Immature natural killer cell (primary cell): ENCODE measurements around the gene NDST1. TPM values are rescaled to one million over a fixed set of nuclear protein-coding genes. Genes with fewer than 3 reads are reported as not detected.

Experiments
- DNase-seq, 3 donors: peaks; one replicate each; pipeline ENCODE4 v3.0.0; 2022; ENCODE audit warnings: mixed read lengths in 1 of 3
- H3K27ac Mint-ChIP-seq, 6 donors: one replicate each; pipeline ENCODE4 v1.8.0; 2020; ENCODE audit warnings: mixed read lengths in 6 of 6, mild to moderate bottlenecking in 5 of 6, inconsistent platforms in 4 of 6, moderate library complexity in 3 of 6
- H3K27me3 Mint-ChIP-seq, 3 donors: one replicate each; pipeline ENCODE4 v1.8.0; 2020 to 2021; ENCODE audit warnings: low read depth in 3 of 3, mild to moderate bottlenecking in 3 of 3, mixed read lengths in 3 of 3, moderate library complexity in 3 of 3, inconsistent platforms in 1 of 3
- H3K36me3 Mint-ChIP-seq, 3 donors: one replicate each; pipeline ENCODE4 v1.8.0; 2020; ENCODE audit warnings: mixed read lengths in 3 of 3, inconsistent platforms in 2 of 3, mild to moderate bottlenecking in 2 of 3
- H3K4me1 Mint-ChIP-seq, 2 donors: one replicate each; pipeline ENCODE4 v1.8.0; 2020; ENCODE audit warnings: inconsistent platforms in 2 of 2, mild to moderate bottlenecking in 2 of 2, mixed read lengths in 2 of 2, moderate library complexity in 1 of 2
- H3K4me3 Mint-ChIP-seq, 5 donors: one replicate each; pipeline ENCODE4 v1.8.0; 2020; ENCODE audit warnings: mild to moderate bottlenecking in 5 of 5, mixed read lengths in 5 of 5, inconsistent platforms in 3 of 5, moderate library complexity in 3 of 5
- H3K9me3 Mint-ChIP-seq, 6 donors: one replicate each; pipeline ENCODE4 v1.8.0; 2020; ENCODE audit warnings: mild to moderate bottlenecking in 6 of 6, mixed read lengths in 6 of 6, inconsistent platforms in 4 of 6, moderate library complexity in 3 of 6
- polyA plus RNA-seq, 3 donors: library from polyadenylated mRNA; unstranded; fragments of 300-500 nt; fragmentation: Illumina TruSeq; gene quantifications; one replicate each; pipeline ENCODE4 v1.2.3, GENCODE V29; 2021

NDST1 gene
- polyA plus RNA-seq, 3 donors from 2014 or later = 1.2 to 3.2 (median 1.4) TPM

GRCh38 chr5:150484964-150485692 is 22.8 kb upstream of the NDST1 start:
- Mint-ChIP-seq H3K27ac (peak overlapping the region in 2 of 6 donors; percentile 9 to 18), H3K9me3 (no peaks in the 10 kb centered on the region), H3K27me3 (peaks cover 11 to 19% (median 16%) of the 10 kb centered on the region in 3 donors), H3K4me3 (peak overlapping the region; percentile 78 to 83 (median 79)), H3K4me1 (peaks cover 9 to 14% of the 10 kb centered on the region in 2 donors), H3K36me3 (no peaks in the 10 kb centered on the region)
- no peak for DNase-seq

GRCh38 chr5:150485693-150486401 is 22.1 kb upstream of the NDST1 start:
- Mint-ChIP-seq H3K4me1 (peaks cover 9 to 14% of the 10 kb centered on the region in 2 donors), H3K9me3 (no peaks in the 10 kb centered on the region), H3K36me3 (no peaks in the 10 kb centered on the region), H3K27me3 (peaks cover 11 to 19% (median 16%) of the 10 kb centered on the region in 3 donors), H3K27ac (no peak overlapping the region), H3K4me3 (peak overlapping the region in 4 of 5 donors; percentile 19 to 83 (median 80))
- DNase-seq = peak in 1 of 3 donors; percentile 14

- Mint-ChIP-seq H3K4me3 (peak overlapping the region; percentile 72 to 85 (median 79)), H3K27me3 (peaks cover 11 to 19% (median 16%) of the 10 kb centered on the region in 3 donors), H3K4me1 (peaks cover 9 to 14% of the 10 kb centered on the region in 2 donors), H3K36me3 (no peaks in the 10 kb centered on the region), H3K27ac (peak overlapping the region in 4 of 6 donors; percentile 9 to 61 (median 29)), H3K9me3 (no peaks in the 10 kb centered on the region)
- peak; percentile 59 to 70 (median 69) for DNase-seq
These were observed 21.3 kb upstream of the NDST1 start for GRCh38 chr5:150486402-150487198.

GRCh38 chr5:150487199-150488061 is 20.5 kb upstream of the NDST1 start:
- Mint-ChIP-seq H3K9me3 (no peaks in the 10 kb centered on the region), H3K36me3 (no peaks in the 10 kb centered on the region), H3K4me1 (peaks cover 9 to 14% of the 10 kb centered on the region in 2 donors), H3K4me3 (peak overlapping the region; percentile 72 to 85 (median 79)), H3K27ac (peak overlapping the region in 5 of 6 donors; percentile 9 to 61 (median 39)), H3K27me3 (peaks cover 11 to 19% (median 16%) of the 10 kb centered on the region in 3 donors)
- DNase-seq = no peak

GRCh38 chr5:150488519-150489359 is 19.2 kb upstream of the NDST1 start:
- Mint-ChIP-seq H3K36me3 (no peaks in the 10 kb centered on the region), H3K4me3 (peak overlapping the region in 2 of 5 donors; percentile 0 to 18), H3K9me3 (no peaks in the 10 kb centered on the region), H3K4me1 (peaks cover 9 to 14% of the 10 kb centered on the region in 2 donors), H3K27me3 (peaks cover 9 to 16% (median 16%) of the 10 kb centered on the region in 3 donors), H3K27ac (peak overlapping the region in 1 of 6 donors; percentile 3)
- no peak for DNase-seq

GRCh38 chr5:150489360-150490295 is 18.3 kb upstream of the NDST1 start:
- H3K27me3 Mint-ChIP-seq = peaks cover 9 to 16% (median 16%) of the 10 kb centered on the region in 3 donors
- no peaks in the 10 kb centered on the region for H3K9me3 Mint-ChIP-seq
- H3K4me3 Mint-ChIP-seq = no peak overlapping the region
- H3K4me1 Mint-ChIP-seq = peaks cover 9 to 14% of the 10 kb centered on the region in 2 donors
- no peaks in the 10 kb centered on the region for H3K36me3 Mint-ChIP-seq
- H3K27ac Mint-ChIP-seq = no peak overlapping the region
- DNase-seq = no peak

- H3K4me1 Mint-ChIP-seq = peaks cover 9% of the 10 kb centered on the region in 2 donors
- no peak overlapping the region for H3K4me3 Mint-ChIP-seq
- no peaks in the 10 kb centered on the region for H3K36me3 Mint-ChIP-seq
- no peak for DNase-seq
- no peaks in the 10 kb centered on the region for H3K9me3 Mint-ChIP-seq
- peaks cover 6 to 11% (median 10%) of the 10 kb centered on the region in 3 donors for H3K27me3 Mint-ChIP-seq
- H3K27ac Mint-ChIP-seq = peak overlapping the region in 1 of 6 donors; percentile 69
These were observed 17.6 kb upstream of the NDST1 start for GRCh38 chr5:150490296-150490669.

- no peak for DNase-seq
- peaks cover 9% of the 10 kb centered on the region in 2 donors for H3K4me1 Mint-ChIP-seq
- H3K4me3 Mint-ChIP-seq = no peak overlapping the region
- no peak overlapping the region for H3K27ac Mint-ChIP-seq
- H3K9me3 Mint-ChIP-seq = no peaks in the 10 kb centered on the region
- peaks cover 6 to 9% (median 8%) of the 10 kb centered on the region in 3 donors for H3K27me3 Mint-ChIP-seq
- H3K36me3 Mint-ChIP-seq = no peaks in the 10 kb centered on the region
These were observed 17.2 kb upstream of the NDST1 start for GRCh38 chr5:150490754-150491153.

- H3K4me1 Mint-ChIP-seq = peaks cover 9% of the 10 kb centered on the region in 2 donors
- H3K27ac Mint-ChIP-seq = no peak overlapping the region
- H3K4me3 Mint-ChIP-seq = no peak overlapping the region
- H3K9me3 Mint-ChIP-seq = no peaks in the 10 kb centered on the region
- DNase-seq = no peak
- H3K27me3 Mint-ChIP-seq = peaks cover 4 to 8% (median 4%) of the 10 kb centered on the region in 3 donors
- no peaks in the 10 kb centered on the region for H3K36me3 Mint-ChIP-seq
These were observed 16.1 kb upstream of the NDST1 start for GRCh38 chr5:150491876-150492275.

GRCh38 chr5:150492621-150493020 is 15.3 kb upstream of the NDST1 start:
- no peak overlapping the region for H3K4me3 Mint-ChIP-seq
- no peaks in the 10 kb centered on the region for H3K36me3 Mint-ChIP-seq
- H3K4me1 Mint-ChIP-seq = peaks cover 2% of the 10 kb centered on the region in 2 donors
- H3K9me3 Mint-ChIP-seq = no peaks in the 10 kb centered on the region
- H3K27ac Mint-ChIP-seq = no peak overlapping the region
- H3K27me3 Mint-ChIP-seq = peaks cover 0 to under 1% (median 0%) of the 10 kb centered on the region in 3 donors
- no peak for DNase-seq

- Mint-ChIP-seq H3K27ac (no peak overlapping the region), H3K9me3 (no peaks in the 10 kb centered on the region), H3K27me3 (peaks cover 0 to 2% (median 0%) of the 10 kb centered on the region in 3 donors), H3K4me1 (no peaks in the 10 kb centered on the region), H3K4me3 (no peak overlapping the region), H3K36me3 (no peaks in the 10 kb centered on the region)
- no peak for DNase-seq
These were observed 11.8 kb upstream of the NDST1 start for GRCh38 chr5:150496098-150496497.
